ENCODE measurements around the gene TTC4. TPM values are rescaled to one million over a fixed set of nuclear protein-coding genes. Genes with fewer than 3 reads are reported as not detected.

TTC4 gene
- total RNA-seq, 2 donors from 2014 or later: 11.0 to 18.4 TPM

DNA sequence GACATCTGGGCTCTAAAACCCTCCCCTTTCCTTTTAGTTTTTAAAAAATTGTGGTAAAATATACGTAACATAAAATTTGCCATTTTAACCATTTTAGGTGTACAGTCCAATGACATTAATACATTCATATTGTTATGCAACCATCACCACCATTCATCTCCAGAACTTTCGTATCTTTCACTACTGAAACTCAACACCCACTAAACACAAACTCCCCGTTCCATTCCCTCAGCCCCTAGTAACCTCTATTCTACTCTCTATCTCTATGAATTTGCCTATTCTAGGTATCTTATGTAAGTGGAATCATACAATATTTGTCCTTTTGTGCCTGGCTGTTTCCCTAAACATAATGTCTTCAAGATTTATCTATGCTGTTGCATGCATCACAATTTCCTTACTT is 19.4 kb upstream of the TTC4 start:
- Histone ChIP-seq H3K9ac (ENCODE audit: low read depth in 2 of 2, low read length in 2 of 2) (no peak overlapping the region), H3K27me3 (no peaks in the 10 kb centered on the region), H3K4me1 (no peaks in the 10 kb centered on the region), H3K27ac (no peak overlapping the region), H3K36me3 (no peaks in the 10 kb centered on the region), H3K9me3 (no peaks in the 10 kb centered on the region), H3K4me3 (no peak overlapping the region)
- DNase-seq: no peak
- TF ChIP-seq, protein P1, sequence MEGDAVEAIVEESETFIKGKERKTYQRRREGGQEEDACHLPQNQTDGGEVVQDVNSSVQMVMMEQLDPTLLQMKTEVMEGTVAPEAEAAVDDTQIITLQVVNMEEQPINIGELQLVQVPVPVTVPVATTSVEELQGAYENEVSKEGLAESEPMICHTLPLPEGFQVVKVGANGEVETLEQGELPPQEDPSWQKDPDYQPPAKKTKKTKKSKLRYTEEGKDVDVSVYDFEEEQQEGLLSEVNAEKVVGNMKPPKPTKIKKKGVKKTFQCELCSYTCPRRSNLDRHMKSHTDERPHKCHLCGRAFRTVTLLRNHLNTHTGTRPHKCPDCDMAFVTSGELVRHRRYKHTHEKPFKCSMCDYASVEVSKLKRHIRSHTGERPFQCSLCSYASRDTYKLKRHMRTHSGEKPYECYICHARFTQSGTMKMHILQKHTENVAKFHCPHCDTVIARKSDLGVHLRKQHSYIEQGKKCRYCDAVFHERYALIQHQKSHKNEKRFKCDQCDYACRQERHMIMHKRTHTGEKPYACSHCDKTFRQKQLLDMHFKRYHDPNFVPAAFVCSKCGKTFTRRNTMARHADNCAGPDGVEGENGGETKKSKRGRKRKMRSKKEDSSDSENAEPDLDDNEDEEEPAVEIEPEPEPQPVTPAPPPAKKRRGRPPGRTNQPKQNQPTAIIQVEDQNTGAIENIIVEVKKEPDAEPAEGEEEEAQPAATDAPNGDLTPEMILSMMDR (IDR thresholded peaks at IDR 0.05): no peak
- intact Hi-C loops (cut with DNase I): no loop called here

DNA sequence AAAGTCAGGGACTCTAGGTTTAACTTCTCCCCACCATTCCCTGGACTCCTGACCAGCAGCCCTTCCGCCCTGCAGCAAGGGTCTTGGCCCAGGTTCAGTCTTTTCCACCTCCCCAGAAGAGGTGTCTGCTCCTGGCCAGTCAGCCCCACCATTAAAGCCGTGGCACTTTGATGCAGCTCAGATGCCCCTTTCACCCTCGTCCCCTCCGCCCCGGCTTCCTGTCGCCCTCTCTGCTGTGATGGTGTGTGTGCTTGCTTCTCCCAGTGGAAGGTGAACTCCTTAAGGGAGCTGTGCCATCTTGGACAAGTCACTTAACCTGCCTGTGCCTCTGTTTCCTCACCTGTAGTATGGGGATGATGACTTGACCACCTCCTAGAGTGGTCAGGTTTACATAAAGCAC is 17.8 kb upstream of the TTC4 start:
- no peak for DNase-seq
- Histone ChIP-seq H3K27me3 (no peaks in the 10 kb centered on the region), H3K36me3 (no peaks in the 10 kb centered on the region), H3K9ac (ENCODE audit: low read depth in 2 of 2, low read length in 2 of 2) (no peak overlapping the region), H3K4me1 (no peaks in the 10 kb centered on the region), H3K27ac (no peak overlapping the region), H3K9me3 (no peaks in the 10 kb centered on the region), H3K4me3 (no peak overlapping the region)
- intact Hi-C loops (cut with DNase I): no loop called here
- TF ChIP-seq, protein P1 (IDR thresholded peaks at IDR 0.05): no peak

DNA sequence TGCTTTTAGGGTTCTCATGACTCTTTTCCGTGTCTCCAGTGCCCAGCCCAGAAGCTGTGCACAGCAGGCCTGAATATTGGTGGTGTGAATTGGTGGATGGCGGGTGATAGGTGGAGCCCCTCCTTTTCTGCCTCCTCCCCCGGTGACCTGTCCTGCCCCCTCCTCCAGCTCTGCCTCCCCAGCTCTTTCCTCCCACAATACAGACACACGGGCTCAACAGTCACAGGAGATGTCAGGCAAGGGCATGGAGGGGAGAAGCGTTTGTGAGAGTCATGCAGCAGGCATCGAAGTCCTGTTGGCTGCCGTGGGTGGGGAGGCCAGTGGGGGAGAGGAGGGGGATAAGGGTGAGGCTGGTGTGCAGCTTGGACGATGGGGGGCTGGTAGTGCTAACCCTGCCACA is 17.3 kb upstream of the TTC4 start:
- no peaks in the 10 kb centered on the region for H3K27me3 ChIP-seq
- intact Hi-C loops (cut with DNase I): no loop called here
- H3K4me3 ChIP-seq: no peak overlapping the region
- no peaks in the 10 kb centered on the region for H3K9me3 ChIP-seq
- no peak overlapping the region for H3K27ac ChIP-seq
- TF ChIP-seq, protein P1 (IDR thresholded peaks at IDR 0.05): no peak
- H3K36me3 ChIP-seq: no peaks in the 10 kb centered on the region
- H3K4me1 ChIP-seq: no peaks in the 10 kb centered on the region
- DNase-seq: no peak
- H3K9ac ChIP-seq (ENCODE audit: low read depth in 2 of 2, low read length in 2 of 2): no peak overlapping the region

DNA sequence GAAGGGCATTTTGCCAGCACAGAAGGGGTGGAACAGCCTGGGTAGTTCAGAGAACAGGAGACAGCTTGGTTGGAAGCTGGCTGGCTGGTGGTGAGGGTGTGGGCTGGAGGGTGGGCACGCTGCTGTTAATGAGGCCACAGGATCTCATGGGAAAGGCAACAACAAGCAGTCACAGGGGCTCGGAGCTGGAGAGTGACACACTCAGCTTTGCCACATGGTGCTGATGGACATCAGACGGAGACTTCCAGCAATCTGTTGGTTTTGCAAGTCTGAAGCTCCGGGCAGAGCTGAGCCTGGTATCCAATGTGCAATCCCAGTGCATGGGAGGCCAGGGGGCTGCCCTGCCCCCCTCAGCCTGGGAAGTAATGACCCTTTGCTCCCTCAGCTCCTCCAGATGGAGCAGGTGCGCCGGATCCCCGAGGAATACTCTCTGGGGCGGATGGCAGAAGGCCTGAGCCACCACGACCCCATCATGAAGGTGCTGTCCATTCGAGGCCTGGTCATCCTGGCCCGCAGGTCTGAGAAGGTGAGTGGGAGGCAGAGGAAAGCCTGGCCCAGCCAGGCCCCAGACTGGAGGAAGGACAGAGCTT is 15.6 kb upstream of the TTC4 start:
- Histone ChIP-seq H3K27ac (no peak overlapping the region), H3K4me3 (no peak overlapping the region), H3K4me1 (no peaks in the 10 kb centered on the region), H3K9me3 (no peaks in the 10 kb centered on the region), H3K9ac (ENCODE audit: low read depth in 2 of 2, low read length in 2 of 2) (no peak overlapping the region), H3K36me3 (no peaks in the 10 kb centered on the region), H3K27me3 (no peaks in the 10 kb centered on the region)
- TF ChIP-seq, protein P1 (IDR thresholded peaks at IDR 0.05): no peak
- no peak for DNase-seq
- intact Hi-C loops (cut with DNase I): no loop called here

DNA sequence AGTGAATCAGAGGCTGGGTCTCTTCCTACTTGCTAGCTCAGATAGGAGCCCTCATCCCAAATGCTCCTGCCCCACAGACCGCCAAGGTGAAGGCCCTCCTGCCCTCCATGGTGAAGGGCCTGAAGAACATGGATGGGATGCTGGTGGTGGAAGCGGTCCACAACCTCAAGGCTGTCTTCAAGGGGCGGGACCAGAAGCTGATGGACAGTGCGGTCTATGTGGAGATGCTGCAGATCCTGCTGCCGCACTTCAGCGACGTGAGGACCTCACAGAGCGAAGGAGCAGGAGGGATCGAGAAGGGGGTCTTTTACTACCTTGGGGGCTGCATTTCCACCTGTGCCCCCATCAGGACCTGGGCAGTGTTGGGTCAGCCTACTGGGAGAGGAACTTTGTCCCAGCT is 14.6 kb upstream of the TTC4 start:
- Histone ChIP-seq H3K36me3 (no peaks in the 10 kb centered on the region), H3K9me3 (no peaks in the 10 kb centered on the region), H3K4me1 (no peaks in the 10 kb centered on the region), H3K4me3 (no peak overlapping the region), H3K9ac (ENCODE audit: low read depth in 2 of 2, low read length in 2 of 2) (no peak overlapping the region), H3K27me3 (no peaks in the 10 kb centered on the region), H3K27ac (no peak overlapping the region)
- DNase-seq: no peak
- intact Hi-C loops (cut with DNase I): no loop called here
- TF ChIP-seq, protein P1 (IDR thresholded peaks at IDR 0.05): no peak

Data from colonic mucosa (tissue), 4 donors.